Stomach (tissue), 9 donors: ENCODE measurements around the gene CCBE1. TPM values are rescaled to one million over a fixed set of nuclear protein-coding genes. Genes with fewer than 3 reads are reported as not detected.

Source experiments
- DNase-seq, 2 donors: peaks; one replicate each; pipeline versions ENCODE4 v3.0.0 to v3.0.0-alpha.2; 2013 to 2019
- H3K27ac ChIP-seq, 5 donors: fragments of 200-600 bp in 4 of 5; sonication (generic) in 4 of 5; one replicate each; pipeline ENCODE4 v1.5.1; 2013 to 2019; ENCODE audit warnings: mild to moderate bottlenecking in 1 of 5, moderate library complexity in 1 of 5
- H3K27me3 ChIP-seq, 3 donors: fragments of 200-600 bp; sonication (generic); one replicate each; pipeline ENCODE4 v1.5.1; 2017 to 2019; ENCODE audit warnings: mixed run types in 1 of 3
- H3K36me3 ChIP-seq, 4 donors: fragments of 200-600 bp; sonication (generic); 1 replicate in 3 of 4; 2 replicates in 1 of 4; pipeline ENCODE4 v1.5.1; 2016 to 2019
- H3K4me1 ChIP-seq, 4 donors: fragments of 200-600 bp; sonication (generic); one replicate each; pipeline ENCODE4 v1.5.1; 2016 to 2019
- H3K4me3 ChIP-seq, 4 donors: fragments of 200-600 bp; sonication (generic) in 3 of 4; one replicate each; pipeline ENCODE4 v1.5.1; 2016 to 2019; ENCODE audit warnings: mild to moderate bottlenecking in 1 of 4
- H3K9me3 ChIP-seq, 4 donors: fragments of 200-600 bp; sonication (generic); one replicate each; pipeline ENCODE4 v1.5.1; 2016 to 2019
- EP300 ChIP-seq: sonication (generic); formaldehyde crosslinking; IDR thresholded peaks from one replicate; pipeline ENCODE4 v1.6.1; 2017; ENCODE audit warnings: antibody characterized with exemption
- POLR2A ChIP-seq, 4 donors: fragments of 450-650 bp; IDR thresholded peaks; one replicate each; pipeline ENCODE4 v1.6.1; 2016; ENCODE audit warnings: antibody characterized with exemption in 4 of 4, control low read depth in 2 of 4, mild to moderate bottlenecking in 1 of 4, moderate library complexity in 1 of 4
- POLR2AphosphoS5 ChIP-seq, 3 donors: sonication (generic); formaldehyde crosslinking; IDR thresholded peaks; one replicate each; pipeline ENCODE4 v1.6.1; 2016; ENCODE audit warnings: antibody characterized with exemption in 3 of 3
- whole genome bisulfite sequencing, 5 donors: extraction: QIAGEN DNeasy Blood & Tissue Kit in 3 of 5; methylation state at CpG; one replicate each; pipeline versions ENCODE4 v1.1.5 to v1.1.7; 2013 to 2018; 5-methylcytosine and 5-hydroxymethylcytosine counted together
- intact Hi-C: fragments of 100-400 bp; cut with DNase I; formaldehyde crosslinking; loops from one replicate; pipeline ENCODE4 v1.15.1; 2023; ENCODE audit warnings: low total_unique reads
- polyA plus RNA-seq, 3 donors: library from polyadenylated mRNA; stranded (reverse); fragments of 200-250 nt; gene quantifications; one replicate each; pipeline ENCODE4 v1.2.3, GENCODE V29; 2013
- total RNA-seq, 5 donors: library from RNA; depleted of rRNA; stranded (reverse); fragments of >200 nt; gene quantifications; one replicate each; pipeline versions ENCODE4 v1.1.0 to v1.2.3, GENCODE V29; 2014 to 2016
- TF ChIP-seq, protein P1 (sequence below), 7 experiments: fragments of 450-650 bp in 4 of 7; fragments of 200-600 bp in 3 of 7; sonication (generic) in 3 of 7; IDR thresholded peaks; one replicate each; pipeline ENCODE4 v1.5.1; 2016 to 2019; ENCODE audit warnings: antibody characterized with exemption in 7 of 7, control low read depth in 2 of 7, mild to moderate bottlenecking in 1 of 7
- donor health status: healthy with polysubstance abuse.
- donor health status: Bipolar disorder and iron deficiency.
- donor health status: healthy.

Gene CCBE1
- total and polyA plus RNA-seq, 8 donors: 0.29 to 4.0 (median 1.2) TPM

DNA sequence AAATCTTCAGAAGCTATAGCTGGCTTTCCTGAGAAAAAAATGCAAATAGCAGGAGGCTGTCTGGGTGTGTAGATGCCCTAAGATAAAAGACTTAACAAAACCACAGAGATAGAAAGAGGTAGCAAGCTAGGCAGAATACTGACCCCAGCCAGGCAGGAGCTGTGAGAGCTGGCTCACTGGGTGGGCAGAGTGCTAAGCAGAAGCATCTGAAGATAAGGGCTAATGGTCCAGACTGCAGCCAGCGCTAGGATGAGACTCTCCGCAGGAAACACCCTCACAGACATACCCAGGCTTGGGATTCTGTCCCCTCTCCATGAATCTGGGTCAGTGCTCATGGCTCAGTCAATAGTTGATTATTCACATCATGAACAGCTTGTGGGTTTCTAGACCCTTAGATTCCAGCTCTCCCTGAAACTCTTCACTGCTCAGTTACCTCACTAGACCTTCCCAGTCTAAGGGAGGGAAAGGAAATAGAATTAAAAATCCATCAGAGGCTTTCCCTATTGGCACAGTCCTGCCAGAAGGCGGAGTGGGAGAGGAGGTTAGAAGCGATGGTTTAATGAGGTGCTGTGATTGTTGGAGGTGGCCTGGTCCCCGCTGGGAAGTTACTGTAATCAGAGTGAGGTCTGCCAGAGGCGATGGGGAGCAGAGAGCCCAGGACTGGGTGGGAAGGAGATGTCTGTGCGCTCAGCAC is 21.4 kb upstream of the CCBE1 start:
- intact Hi-C loops: no loop called here
- no peaks in the 10 kb centered on the region for H3K36me3 ChIP-seq
- H3K27ac ChIP-seq: no peak overlapping the region
- no peaks in the 10 kb centered on the region for H3K9me3 ChIP-seq
- WGBS, 5 donors: 57 to 70% (median 63%) methylated on average over 7 of the region's 7 CpGs
- DNase-seq: no peak
- H3K27me3 ChIP-seq: no peaks in the 10 kb centered on the region
- no peak overlapping the region for H3K4me3 ChIP-seq
- no peak for TF ChIP-seq POLR2AphosphoS5 (IDR thresholded peaks at IDR 0.05)
- no peak for TF ChIP-seq POLR2A (IDR thresholded peaks at IDR 0.05)
- TF ChIP-seq EP300: no peak
- TF ChIP-seq, protein P1, sequence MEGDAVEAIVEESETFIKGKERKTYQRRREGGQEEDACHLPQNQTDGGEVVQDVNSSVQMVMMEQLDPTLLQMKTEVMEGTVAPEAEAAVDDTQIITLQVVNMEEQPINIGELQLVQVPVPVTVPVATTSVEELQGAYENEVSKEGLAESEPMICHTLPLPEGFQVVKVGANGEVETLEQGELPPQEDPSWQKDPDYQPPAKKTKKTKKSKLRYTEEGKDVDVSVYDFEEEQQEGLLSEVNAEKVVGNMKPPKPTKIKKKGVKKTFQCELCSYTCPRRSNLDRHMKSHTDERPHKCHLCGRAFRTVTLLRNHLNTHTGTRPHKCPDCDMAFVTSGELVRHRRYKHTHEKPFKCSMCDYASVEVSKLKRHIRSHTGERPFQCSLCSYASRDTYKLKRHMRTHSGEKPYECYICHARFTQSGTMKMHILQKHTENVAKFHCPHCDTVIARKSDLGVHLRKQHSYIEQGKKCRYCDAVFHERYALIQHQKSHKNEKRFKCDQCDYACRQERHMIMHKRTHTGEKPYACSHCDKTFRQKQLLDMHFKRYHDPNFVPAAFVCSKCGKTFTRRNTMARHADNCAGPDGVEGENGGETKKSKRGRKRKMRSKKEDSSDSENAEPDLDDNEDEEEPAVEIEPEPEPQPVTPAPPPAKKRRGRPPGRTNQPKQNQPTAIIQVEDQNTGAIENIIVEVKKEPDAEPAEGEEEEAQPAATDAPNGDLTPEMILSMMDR (IDR thresholded peaks at IDR 0.05): no peak
- no peaks in the 10 kb centered on the region for H3K4me1 ChIP-seq

DNA sequence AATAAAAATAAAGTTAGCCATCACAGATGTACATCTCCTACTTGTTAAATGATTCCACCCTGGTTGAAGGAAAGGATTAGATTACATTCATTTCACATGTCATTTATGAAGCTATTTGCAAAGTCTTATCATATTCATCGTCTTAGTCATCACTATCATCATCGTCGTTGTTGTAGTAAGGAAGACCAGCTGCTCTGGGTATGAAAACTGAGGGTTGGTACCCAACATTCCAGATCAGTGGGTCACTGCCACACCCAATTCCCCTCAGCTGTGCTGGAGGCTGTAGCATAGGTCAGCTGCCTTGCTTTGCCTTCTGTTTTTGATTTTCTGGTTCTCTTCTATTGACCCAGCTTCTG is 20.9 kb upstream of the CCBE1 start:
- H3K27me3 ChIP-seq: no peaks in the 10 kb centered on the region
- H3K4me1 ChIP-seq: no peaks in the 10 kb centered on the region
- no peak overlapping the region for H3K27ac ChIP-seq
- H3K9me3 ChIP-seq: no peaks in the 10 kb centered on the region
- no peak overlapping the region for H3K4me3 ChIP-seq
- 42 to 54% (median 45%) methylated on average over 3 of the region's 3 CpGs for WGBS, 5 donors
- intact Hi-C loops: no loop called here
- TF ChIP-seq POLR2AphosphoS5 (IDR thresholded peaks at IDR 0.05): no peak
- TF ChIP-seq, protein P1 (IDR thresholded peaks at IDR 0.05): no peak
- no peak for TF ChIP-seq EP300
- TF ChIP-seq POLR2A (IDR thresholded peaks at IDR 0.05): no peak
- no peaks in the 10 kb centered on the region for H3K36me3 ChIP-seq
- DNase-seq: no peak

- Histone ChIP-seq H3K4me1 (no peaks in the 10 kb centered on the region), H3K9me3 (no peaks in the 10 kb centered on the region), H3K4me3 (no peak overlapping the region), H3K27me3 (no peaks in the 10 kb centered on the region), H3K36me3 (no peaks in the 10 kb centered on the region), H3K27ac (no peak overlapping the region)
- intact Hi-C loops: no loop called here
- 62 to 84% (median 74%) methylated on average over 2 of the region's 2 CpGs for WGBS, 5 donors
- TF ChIP-seq POLR2A (IDR thresholded peaks at IDR 0.05) (no peak), EP300 (no peak), POLR2AphosphoS5 (IDR thresholded peaks at IDR 0.05) (no peak)
- TF ChIP-seq, protein P1 (IDR thresholded peaks at IDR 0.05): no peak
- DNase-seq: no peak
Observed at GRCh38 chr18:59717291-59717690, 20.1 kb upstream of the CCBE1 start.

DNA sequence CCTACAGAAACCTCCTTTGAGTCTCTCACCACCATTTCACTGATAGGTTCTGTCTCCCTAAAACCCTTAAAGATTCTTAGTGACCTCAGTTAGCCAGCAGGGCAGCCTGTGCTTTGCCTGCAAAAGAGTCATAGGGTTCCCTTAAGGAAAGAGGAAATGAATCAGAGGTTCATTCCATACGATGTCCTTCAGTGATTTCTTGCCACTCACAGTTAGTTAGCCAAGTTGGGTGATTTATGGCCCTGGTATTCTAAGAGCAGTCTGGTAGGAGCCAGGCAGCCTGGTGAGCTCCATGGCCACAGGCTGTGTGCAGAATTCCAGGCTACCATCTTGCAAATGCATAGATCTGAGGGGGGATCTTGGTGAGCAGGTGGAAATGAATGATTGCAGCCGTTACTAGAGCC is 18.7 kb upstream of the CCBE1 start:
- 44 to 70% (median 59%) methylated on average over 2 of the region's 2 CpGs for WGBS, 5 donors

More for the DNA sequence above, 18.7 kb upstream of the CCBE1 start:
- Histone ChIP-seq H3K9me3 (no peaks in the 10 kb centered on the region), H3K4me3 (no peak overlapping the region), H3K27ac (no peak overlapping the region), H3K4me1 (no peaks in the 10 kb centered on the region), H3K36me3 (no peaks in the 10 kb centered on the region), H3K27me3 (no peaks in the 10 kb centered on the region)
- intact Hi-C loops: no loop called here
- TF ChIP-seq POLR2A (IDR thresholded peaks at IDR 0.05) (no peak), EP300 (no peak), POLR2AphosphoS5 (IDR thresholded peaks at IDR 0.05) (no peak)
- TF ChIP-seq, protein P1 (IDR thresholded peaks at IDR 0.05): no peak
- no peak for DNase-seq
